ENCODE measurements around the gene TOR2A. TPM values are rescaled to one million over a fixed set of nuclear protein-coding genes. Genes with fewer than 3 reads are reported as not detected.
A peak's percentile ranks its signal among the peaks of the same experiment; 100 is the strongest.
"Not testable (repeated sequence)": the region's sequence is repeated elsewhere in the genome, so short reads cannot be mapped to it uniquely, and the experiment has no call there.

TOR2A gene
- total RNA-seq (ENCODE audit: low replicate concordance), result 1.2 and 4.8 TPM in 2 replicates

DNA sequence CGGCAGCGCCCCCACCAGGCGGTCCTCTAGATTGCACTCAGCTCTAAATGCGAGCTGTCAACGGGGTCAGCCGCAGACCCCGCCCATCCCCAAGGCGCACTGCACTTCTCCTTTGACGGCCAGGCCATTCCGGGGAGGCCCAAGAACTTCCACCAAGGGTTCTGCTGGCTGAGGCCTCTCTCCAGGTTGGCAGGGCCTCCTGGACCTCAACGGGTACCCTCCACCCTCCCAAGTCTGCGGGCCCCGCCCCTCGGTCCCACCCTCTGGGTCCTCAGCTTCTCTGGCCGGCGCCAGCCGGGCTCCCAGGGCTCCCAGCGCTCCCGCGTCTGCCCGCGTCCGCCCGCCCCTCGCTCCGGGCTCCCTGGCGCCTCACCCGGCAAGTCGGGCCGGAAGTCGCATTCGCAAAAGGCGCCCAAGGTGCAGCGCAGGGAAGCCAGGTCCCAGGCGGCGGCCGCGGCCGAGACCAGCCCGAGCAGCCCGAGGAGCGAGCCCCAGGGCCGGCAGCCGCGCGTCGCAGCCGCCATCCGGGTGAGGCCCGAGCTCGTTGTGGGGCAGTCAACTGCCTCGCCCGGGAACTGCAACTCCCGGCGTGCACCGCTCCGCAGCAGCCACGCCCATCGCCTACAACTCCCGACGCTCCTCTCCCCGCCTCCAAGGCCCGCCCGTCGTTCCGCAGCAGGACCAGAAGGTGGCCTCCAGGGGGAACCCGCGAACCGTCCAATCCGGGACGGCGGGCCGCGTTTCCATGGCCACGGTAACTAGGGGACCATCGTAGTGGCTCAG, at the start of gene TOR2A:
Gene TOR2A (minus strand): TSS at position 548 of the 783 bp plus-strand sequence. CDS start 24 bp downstream, at position 524.
- H3K4me3 ChIP-seq (ENCODE audit: low read depth, low read length), result peak within 1 kb of the TSS; percentile 78
- DNase-seq (ENCODE audit: low read depth), result peak; percentile 95
- TF ChIP-seq CTCF (IDR thresholded peaks at IDR 0.05; ENCODE audit: insufficient read depth, low read length), result peak; percentile 91

GRCh38 chr9:127783111-127784008, 48.3 kb upstream of the TOR2A start:
- no peak for DNase-seq (ENCODE audit: low read depth)
- H3K4me3 ChIP-seq (ENCODE audit: low read depth, low read length), result no peak overlapping the region
- TF ChIP-seq CTCF (IDR thresholded peaks at IDR 0.05; ENCODE audit: insufficient read depth, low read length), result no peak

DNA sequence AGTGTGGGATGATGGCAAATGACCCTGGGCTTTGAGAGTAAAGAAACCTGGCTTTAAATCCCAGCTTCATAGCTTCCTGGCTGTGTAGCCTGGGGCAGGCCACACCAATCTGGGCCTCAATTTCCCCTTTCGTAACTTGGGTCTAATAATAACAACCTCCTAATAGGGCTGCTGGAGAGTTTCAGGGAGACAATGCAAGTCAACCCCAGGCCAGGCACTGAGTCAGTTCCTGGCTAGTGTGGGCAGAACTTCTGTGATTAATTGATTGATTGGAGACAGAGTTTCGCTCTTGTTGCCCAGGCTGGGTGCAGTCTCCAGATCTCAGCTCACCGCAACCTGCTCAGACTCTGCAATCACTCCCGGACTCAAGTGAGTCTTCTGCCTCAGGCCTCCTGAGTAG, 46.7 kb upstream of the TOR2A start:
- DNase-seq (ENCODE audit: low read depth), result no peak
- H3K4me3 ChIP-seq (ENCODE audit: low read depth, low read length), result no peak overlapping the region
- TF ChIP-seq CTCF (IDR thresholded peaks at IDR 0.05; ENCODE audit: insufficient read depth, low read length), result no peak

DNA sequence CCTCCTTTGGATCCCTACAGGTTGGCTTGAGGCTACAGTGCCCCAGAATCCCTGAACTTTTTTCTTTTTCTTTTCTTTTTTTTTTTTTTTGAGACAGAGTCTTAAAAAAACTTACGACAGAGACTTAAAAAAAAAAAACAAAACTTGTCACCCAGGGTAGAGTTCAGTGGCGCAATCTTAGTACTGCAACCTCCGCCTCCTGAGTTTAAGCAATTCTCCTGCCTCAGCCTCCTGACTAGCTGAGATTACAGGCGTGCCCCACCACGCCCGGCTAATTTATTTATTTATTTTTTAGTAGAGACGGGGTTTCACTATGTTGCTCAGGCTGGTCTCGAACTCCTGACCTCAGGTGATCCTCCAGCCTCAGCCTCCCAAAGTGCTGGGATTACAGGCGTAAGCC, 45.8 kb upstream of the TOR2A start:
- H3K4me3 ChIP-seq (ENCODE audit: low read depth, low read length); DNase-seq (ENCODE audit: low read depth): not testable (repeated sequence)

DNA sequence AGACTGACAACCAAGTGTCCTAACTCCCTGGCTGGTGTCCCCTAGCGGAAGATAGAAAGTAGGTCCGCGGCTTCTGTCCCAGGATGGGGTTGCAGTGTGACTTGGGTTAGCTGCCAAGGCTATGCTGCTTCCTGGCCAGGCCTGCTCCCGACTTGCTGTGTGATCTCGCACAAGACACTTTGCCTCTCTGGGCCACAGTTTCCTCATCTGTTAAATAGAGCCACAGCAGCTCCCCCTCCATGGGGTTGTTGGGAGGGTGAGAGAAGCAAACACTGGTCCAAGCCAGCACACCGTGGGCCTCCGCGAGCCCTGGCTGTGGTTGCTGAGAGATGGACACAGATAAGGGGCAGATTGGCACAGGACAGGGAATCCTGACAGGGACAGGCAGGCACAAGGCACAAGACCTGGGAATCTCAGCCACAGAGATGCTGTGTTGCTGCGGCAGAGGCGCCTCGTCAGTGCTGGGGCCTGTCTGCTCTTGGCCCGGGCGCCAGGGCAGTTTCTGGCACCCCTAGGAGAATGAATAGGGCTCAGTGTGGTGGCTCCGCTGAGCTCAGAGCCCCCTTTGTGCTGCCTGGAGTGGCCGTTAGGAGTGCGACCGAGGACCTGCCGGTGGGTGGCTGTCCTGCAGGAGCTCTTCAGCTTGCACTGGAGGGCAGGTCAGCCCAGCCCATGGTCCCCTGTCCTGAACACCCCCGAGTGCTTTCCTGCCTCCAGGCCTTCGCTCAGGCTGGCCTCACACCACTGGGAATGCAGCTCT, 45.2 kb upstream of the TOR2A start:
- no peak for DNase-seq (ENCODE audit: low read depth)
- TF ChIP-seq CTCF (IDR thresholded peaks at IDR 0.05; ENCODE audit: insufficient read depth, low read length), result no peak
- H3K4me3 ChIP-seq (ENCODE audit: low read depth, low read length), result no peak overlapping the region

DNA sequence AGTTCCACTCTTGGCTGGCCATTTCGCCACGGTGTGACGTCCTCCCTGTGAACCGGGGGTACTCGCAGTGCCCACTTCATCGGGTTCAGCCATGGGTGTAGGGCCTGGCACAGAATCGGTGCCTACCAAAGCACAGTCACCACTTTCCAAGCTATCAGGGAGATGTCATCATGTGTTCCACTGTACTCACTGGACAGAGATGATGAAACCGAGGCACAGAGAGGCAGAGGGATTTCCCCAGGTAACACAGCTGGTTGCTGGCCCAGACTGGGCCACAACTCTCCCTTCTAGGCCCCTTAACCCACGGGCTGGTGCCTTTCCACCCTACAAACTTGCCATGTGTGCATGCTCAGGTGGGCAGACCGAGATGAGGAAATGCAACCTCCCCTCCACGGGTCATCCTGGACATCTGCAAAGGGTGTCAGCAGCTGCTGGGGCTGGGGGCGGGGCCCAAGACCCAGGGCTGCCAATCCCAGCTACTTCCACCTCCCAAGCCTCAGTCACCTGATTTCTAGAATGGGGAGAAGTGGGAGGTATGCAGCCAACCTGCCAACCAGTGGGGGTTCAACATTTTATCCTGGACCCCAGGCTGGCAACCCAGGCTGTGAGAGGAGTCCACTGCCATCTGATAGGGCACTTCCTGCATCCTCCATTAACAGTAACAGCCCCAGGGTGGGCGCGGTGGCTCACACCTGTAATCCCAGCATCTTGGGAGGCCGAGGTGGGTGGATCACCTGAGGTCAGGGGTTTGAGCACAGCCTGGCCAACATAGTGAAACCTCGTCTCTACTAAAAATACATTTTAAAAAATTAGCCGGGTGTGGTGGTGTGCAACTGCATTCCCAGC, 44.3 kb upstream of the TOR2A start:
- no peak overlapping the region for H3K4me3 ChIP-seq (ENCODE audit: low read depth, low read length)
- DNase-seq (ENCODE audit: low read depth), result peak; percentile 40
- TF ChIP-seq CTCF (IDR thresholded peaks at IDR 0.05; ENCODE audit: insufficient read depth, low read length), result no peak
